GM12878 (cell line): ENCODE measurements around the gene SEC22C.

ENCODE experiments used
- BCL11A ChIP-seq: IDR thresholded peaks from 2 replicates; pipeline ENCODE4 v1.6.1; 2011; ENCODE audit warnings: low read depth, low read length
- CTCF ChIP-seq, 3 experiments: IDR thresholded peaks in 2 of 3; conservative IDR thresholded peaks in 1 of 3; 2 replicates each; pipeline ENCODE4 v1.5.1; 2011; ENCODE audit warnings: low read depth in 3 of 3, low read length in 3 of 3, mild to moderate bottlenecking in 3 of 3, control low read depth in 2 of 3, moderate library complexity in 2 of 3, inconsistent platforms in 1 of 3, mixed read lengths in 1 of 3; ENCODE audit not compliant: control insufficient read depth in 2 of 3, insufficient read depth in 1 of 3; ENCODE audit errors: extremely low read depth in 1 of 3
- EP300 ChIP-seq, 2 experiments: fragments of 150-350 bp in 1 of 2; IDR thresholded peaks; 2 replicates each; pipeline ENCODE4 v1.6.1; 2011 to 2012; ENCODE audit warnings: low read depth in 2 of 2, low read length in 2 of 2, borderline replicate concordance in 1 of 2, improper control_type of control experiment in 1 of 2, inconsistent platforms in 1 of 2; ENCODE audit not compliant: control insufficient read depth in 1 of 2
- FOXM1 ChIP-seq: IDR thresholded peaks from 2 replicates; pipeline ENCODE4 v1.6.1; 2012; ENCODE audit warnings: low read depth, mild to moderate bottlenecking, inconsistent platforms, low read length, moderate library complexity
- GABPA ChIP-seq: IDR thresholded peaks from 2 replicates; pipeline ENCODE4 v1.6.1; 2014; ENCODE audit warnings: antibody characterized with exemption, low read depth, mild to moderate bottlenecking, inconsistent platforms
- TF ChIP-seq, protein P1 (sequence below): fragments of 450-650 bp; IDR thresholded peaks from 2 replicates; pipeline ENCODE4 v1.6.1; 2018; ENCODE audit warnings: borderline replicate concordance, mild to moderate bottlenecking; ENCODE audit not compliant: partially characterized antibody

DNA sequence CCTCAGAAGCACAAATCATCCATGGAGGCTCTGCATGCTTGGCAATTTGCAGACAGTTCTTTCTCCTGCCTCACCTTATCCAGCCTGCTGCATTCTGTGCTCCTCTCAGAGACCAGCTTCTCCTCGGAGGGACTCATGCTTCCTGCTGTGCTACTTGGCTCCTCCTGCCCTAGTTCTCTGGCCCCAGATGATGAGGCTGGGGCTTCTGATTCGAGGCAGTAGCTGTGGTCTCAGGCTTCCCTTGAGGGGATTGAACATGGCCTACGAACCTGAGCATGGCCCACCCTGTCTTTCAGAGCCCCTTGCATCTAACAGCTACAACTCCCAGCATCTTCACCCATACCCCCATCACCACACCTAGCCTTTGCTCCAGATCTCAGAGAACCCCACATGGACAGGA is 72.7 kb downstream of the SEC22C start:
- TF ChIP-seq GABPA (no peak), FOXM1 (no peak), CTCF (IDR thresholded peaks at IDR 0.05 in 2 of 3, conservative IDR thresholded peaks at IDR 0.05 in 1 of 3; ENCODE audit: control insufficient read depth in 2 of 3, extremely low read depth in 1 of 3, insufficient read depth in 1 of 3, low read depth in 3 of 3, low read length in 3 of 3) (no peak), BCL11A (no peak), EP300 (IDR thresholded peaks at IDR 0.05; ENCODE audit: borderline replicate concordance in 1 of 2, control insufficient read depth in 1 of 2, low read depth in 2 of 2, low read length in 2 of 2) (no peak)
- TF ChIP-seq, protein P1, sequence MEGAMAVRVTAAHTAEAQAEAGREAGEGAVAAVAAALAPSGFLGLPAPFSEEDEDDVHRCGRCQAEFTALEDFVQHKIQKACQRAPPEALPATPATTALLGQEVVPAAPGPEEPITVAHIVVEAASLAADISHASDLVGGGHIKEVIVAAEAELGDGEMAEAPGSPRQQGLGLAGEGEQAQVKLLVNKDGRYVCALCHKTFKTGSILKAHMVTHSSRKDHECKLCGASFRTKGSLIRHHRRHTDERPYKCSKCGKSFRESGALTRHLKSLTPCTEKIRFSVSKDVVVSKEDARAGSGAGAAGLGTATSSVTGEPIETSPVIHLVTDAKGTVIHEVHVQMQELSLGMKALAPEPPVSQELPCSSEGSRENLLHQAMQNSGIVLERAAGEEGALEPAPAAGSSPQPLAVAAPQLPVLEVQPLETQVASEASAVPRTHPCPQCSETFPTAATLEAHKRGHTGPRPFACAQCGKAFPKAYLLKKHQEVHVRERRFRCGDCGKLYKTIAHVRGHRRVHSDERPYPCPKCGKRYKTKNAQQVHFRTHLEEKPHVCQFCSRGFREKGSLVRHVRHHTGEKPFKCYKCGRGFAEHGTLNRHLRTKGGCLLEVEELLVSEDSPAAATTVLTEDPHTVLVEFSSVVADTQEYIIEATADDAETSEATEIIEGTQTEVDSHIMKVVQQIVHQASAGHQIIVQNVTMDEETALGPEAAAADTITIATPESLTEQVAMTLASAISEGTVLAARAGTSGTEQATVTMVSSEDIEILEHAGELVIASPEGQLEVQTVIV, result no peak
